HEK293 (cell line): Measurements from ENCODE around the gene OR11H6.

Experiments used
- CTCF ChIA-PET: fragments of 350-600 bp; formaldehyde crosslinking; extraction: SDS; loops from one replicate; lab custom pipeline; 2021; ENCODE audit warnings: antibody characterized with exemption; lab: Yijun Ruan, JAX
- POLR2A ChIA-PET: fragments of 300-600 bp; formaldehyde crosslinking; extraction: SDS; loops from one replicate; lab custom pipeline; 2020; ENCODE audit warnings: antibody characterized with exemption, inconsistent platforms; lab: Yijun Ruan, JAX
- H3K27ac ChIP-seq: fragments of 200-500 bp; sonication (Bioruptor generic); 2 replicates; pipeline ENCODE4 v1.5.1; 2014; ENCODE audit warnings: low read depth, low read length, control low read depth, inconsistent platforms; ENCODE audit errors: extremely low read depth
- H3K36me3 ChIP-seq, 2 experiments: fragments of 200-500 bp in 1 of 2; sonication (Bioruptor generic) in 1 of 2; 1 replicate in 1 of 2; 2 replicates in 1 of 2; pipeline ENCODE4 v1.5.1; 2014 to 2017; ENCODE audit warnings: inconsistent platforms in 2 of 2, low read length in 2 of 2; ENCODE audit not compliant: control insufficient read depth in 2 of 2, insufficient read depth in 1 of 2
- H3K4me1 ChIP-seq: fragments of 200-500 bp; sonication (Bioruptor generic); 2 replicates; pipeline ENCODE4 v1.5.1; 2014; ENCODE audit warnings: mild to moderate bottlenecking, low read length, inconsistent platforms; ENCODE audit not compliant: control insufficient read depth, insufficient read depth
- H3K4me3 ChIP-seq: 2 replicates; pipeline ENCODE4 v1.5.1; 2011; ENCODE audit warnings: low read depth, mild to moderate bottlenecking, control low read depth, low read length, moderate library complexity
- H3K9me3 ChIP-seq: fragments of 200-500 bp; sonication (Bioruptor generic); 2 replicates; pipeline ENCODE4 v1.5.1; 2014; ENCODE audit warnings: low read depth, low read length, inconsistent platforms; ENCODE audit not compliant: control insufficient read depth, insufficient read depth
- KLF7 ChIP-seq: fragments of 450-650 bp; formaldehyde crosslinking; IDR thresholded peaks from 2 replicates; pipeline ENCODE4 v1.5.1; 2016; ENCODE audit warnings: missing biosample characterization, missing genetic modification characterization, borderline replicate concordance
- PATZ1 ChIP-seq: fragments of 450-650 bp; formaldehyde crosslinking; IDR thresholded peaks from 2 replicates; pipeline ENCODE4 v1.5.1; 2016; ENCODE audit warnings: missing biosample characterization, missing genetic modification characterization
- ZBTB17 ChIP-seq: fragments of 450-650 bp; formaldehyde crosslinking; IDR thresholded peaks from 2 replicates; pipeline ENCODE4 v1.5.1; 2016; ENCODE audit warnings: missing biosample characterization, missing genetic modification characterization
- ZNF133 ChIP-seq: fragments of 450-650 bp; formaldehyde crosslinking; IDR thresholded peaks from 2 replicates; pipeline ENCODE4 v1.5.1; 2016; ENCODE audit warnings: missing biosample characterization, missing genetic modification characterization
- ZNF214 ChIP-seq: fragments of 450-650 bp; formaldehyde crosslinking; IDR thresholded peaks from 2 replicates; pipeline ENCODE4 v1.5.1; 2017; ENCODE audit warnings: missing biosample characterization, mild to moderate bottlenecking, missing genetic modification characterization, borderline replicate concordance
- ZNF514 ChIP-seq: fragments of 450-650 bp; formaldehyde crosslinking; IDR thresholded peaks from 2 replicates; pipeline ENCODE4 v1.5.1; 2016; ENCODE audit warnings: missing biosample characterization, missing genetic modification characterization
- ZNF670 ChIP-seq: fragments of 450-650 bp; formaldehyde crosslinking; IDR thresholded peaks from 2 replicates; pipeline ENCODE4 v1.5.1; 2016; ENCODE audit warnings: missing biosample characterization, missing genetic modification characterization, low read depth
- ZNF707 ChIP-seq: fragments of 450-650 bp; formaldehyde crosslinking; IDR thresholded peaks from 2 replicates; pipeline ENCODE4 v1.5.1; 2016; ENCODE audit warnings: missing biosample characterization, missing genetic modification characterization

The OR11H6 gene

GRCh38 chr14:20274062-20274461, 50.6 kb downstream of the OR11H6 start:
- ChIA-PET CTCF (no interaction called here), POLR2A (no interaction called here)
- Histone ChIP-seq H3K4me3 (no peak overlapping the region), H3K9me3 (no peaks in the 10 kb centered on the region), H3K36me3 (no peaks in the 10 kb centered on the region; a peak in 1 of 3 replicates), H3K27ac (no peak overlapping the region), H3K4me1 (no peaks in the 10 kb centered on the region)
- no peak for TF ChIP-seq ZNF670 (tag by site-specific recombination)
- no peak for TF ChIP-seq KLF7
- TF ChIP-seq ZNF133 = peak; percentile 54; the same call in 1 of the 2 replicates
- TF ChIP-seq ZNF707 (tag by site-specific recombination) = peak; percentile 74; the same call in 1 of the 2 replicates
- no peak for TF ChIP-seq ZNF214 (tag by site-specific recombination)
- no peak for TF ChIP-seq ZBTB17
- TF ChIP-seq ZNF514 (tag by site-specific recombination) = no peak
- no peak for TF ChIP-seq PATZ1 (tag by site-specific recombination)
